SK-N-SH treated with all-trans-retinoic acid at 6 μM for 48 hours (cell line): Measurements from ENCODE around the gene ZNF492.

Source experiments
- ATAC-seq: fragments of 200-7000 bp; cut with Tn5 transposase; 3 replicates; pipeline ENCODE4 v1.9.1; 2020; ENCODE audit warnings: mild to moderate bottlenecking, moderate library complexity
- ARNTL ChIP-seq: fragments of 450-650 bp; formaldehyde crosslinking; IDR thresholded peaks from 2 replicates; pipeline ENCODE4 v1.5.0; 2020; ENCODE audit warnings: low read depth, mild to moderate bottlenecking, moderate library complexity, borderline replicate concordance
- BACH2 ChIP-seq: fragments of 250-450 bp; sonication (Bioruptor Pico); IDR thresholded peaks from 2 replicates; pipeline ENCODE4 v1.9.0; 2021; ENCODE audit warnings: mild to moderate bottlenecking, borderline replicate concordance
- CREB5 ChIP-seq: fragments of 250-450 bp; sonication (Bioruptor Pico); IDR thresholded peaks from 2 replicates; pipeline ENCODE4 v1.5.1; 2020; ENCODE audit warnings: low read depth, mild to moderate bottlenecking, moderate library complexity
- CSDC2 ChIP-seq: fragments of 250-450 bp; sonication (Bioruptor Pico); IDR thresholded peaks from 2 replicates; pipeline ENCODE4 v1.5.0; 2020; ENCODE audit warnings: mild to moderate bottlenecking, moderate library complexity
- ESRRG ChIP-seq: fragments of 250-450 bp; sonication (Bioruptor Pico); IDR thresholded peaks from 2 replicates; pipeline ENCODE4 v1.6.1; 2021; ENCODE audit warnings: mild to moderate bottlenecking
- ISL1 ChIP-seq: fragments of 250-450 bp; sonication (Bioruptor Pico); IDR thresholded peaks from 2 replicates; pipeline ENCODE4 v2.1.2; 2022; ENCODE audit warnings: mild to moderate bottlenecking, moderate library complexity
- OSR1 ChIP-seq: fragments of 250-450 bp; sonication (Bioruptor Pico); IDR thresholded peaks from 2 replicates; pipeline ENCODE4 v1.8.0; 2022; ENCODE audit warnings: moderate library complexity, mild to moderate bottlenecking, inconsistent platforms
- PATZ1 ChIP-seq: fragments of 250-450 bp; sonication (Bioruptor Pico); IDR thresholded peaks from 2 replicates; pipeline ENCODE4 v1.8.0; 2020; ENCODE audit warnings: mild to moderate bottlenecking, moderate library complexity, borderline replicate concordance
- PPARA ChIP-seq: fragments of 250-450 bp; sonication (Bioruptor Pico); IDR thresholded peaks from 2 replicates; pipeline ENCODE4 v1.5.0; 2020; ENCODE audit warnings: mild to moderate bottlenecking, borderline replicate concordance
- RARB ChIP-seq: fragments of 250-450 bp; sonication (Bioruptor Pico); IDR thresholded peaks from 2 replicates; pipeline ENCODE4 v1.8.0; 2021; ENCODE audit warnings: mild to moderate bottlenecking, moderate library complexity
- SNAI2 ChIP-seq: fragments of 250-450 bp; sonication (Bioruptor Pico); IDR thresholded peaks from 2 replicates; pipeline ENCODE4 v1.5.0; 2020; ENCODE audit warnings: mild to moderate bottlenecking, moderate library complexity
- TCF4 ChIP-seq: fragments of 250-450 bp; sonication (Bioruptor Pico); IDR thresholded peaks from 2 replicates; pipeline ENCODE4 v1.8.0; 2021; ENCODE audit warnings: mild to moderate bottlenecking, moderate library complexity, borderline replicate concordance
- TOX ChIP-seq: fragments of 250-450 bp; sonication (Bioruptor Pico); IDR thresholded peaks from 2 replicates; pipeline ENCODE4 v1.8.0; 2021; ENCODE audit warnings: mild to moderate bottlenecking, moderate library complexity, borderline replicate concordance
- ZFP3 ChIP-seq: fragments of 250-450 bp; sonication (Bioruptor Pico); IDR thresholded peaks from 2 replicates; pipeline ENCODE4 v1.5.0; 2020; ENCODE audit warnings: mild to moderate bottlenecking, moderate library complexity
- ZFP30 ChIP-seq: fragments of 450-650 bp; formaldehyde crosslinking; IDR thresholded peaks from 2 replicates; pipeline ENCODE4 v1.5.0; 2022; ENCODE audit warnings: mild to moderate bottlenecking, moderate library complexity
- ZNF70 ChIP-seq: fragments of 450-650 bp; formaldehyde crosslinking; IDR thresholded peaks from 2 replicates; pipeline ENCODE4 v1.5.0; 2020; ENCODE audit warnings: mild to moderate bottlenecking, moderate library complexity
- TF ChIP-seq, protein P1 (sequence below): fragments of 250-450 bp; sonication (Bioruptor Pico); IDR thresholded peaks from 2 replicates; pipeline ENCODE4 v1.5.0; 2020; ENCODE audit warnings: mild to moderate bottlenecking, moderate library complexity
- TF ChIP-seq, protein P2 (sequence below): fragments of 250-450 bp; sonication (Bioruptor Pico); IDR thresholded peaks from 2 replicates; pipeline ENCODE4 v1.5.1; 2021; ENCODE audit warnings: mild to moderate bottlenecking, moderate library complexity
- TF ChIP-seq, protein P3 (sequence below): fragments of 250-450 bp; sonication (Bioruptor Pico); IDR thresholded peaks from 2 replicates; pipeline ENCODE4 v1.8.0; 2021; ENCODE audit warnings: low read depth, mild to moderate bottlenecking, moderate library complexity, borderline replicate concordance

The ZNF492 gene

GRCh38 chr19:22617614-22618320, 16.4 kb upstream of the ZNF492 start (continued):
- TF ChIP-seq, protein P1, sequence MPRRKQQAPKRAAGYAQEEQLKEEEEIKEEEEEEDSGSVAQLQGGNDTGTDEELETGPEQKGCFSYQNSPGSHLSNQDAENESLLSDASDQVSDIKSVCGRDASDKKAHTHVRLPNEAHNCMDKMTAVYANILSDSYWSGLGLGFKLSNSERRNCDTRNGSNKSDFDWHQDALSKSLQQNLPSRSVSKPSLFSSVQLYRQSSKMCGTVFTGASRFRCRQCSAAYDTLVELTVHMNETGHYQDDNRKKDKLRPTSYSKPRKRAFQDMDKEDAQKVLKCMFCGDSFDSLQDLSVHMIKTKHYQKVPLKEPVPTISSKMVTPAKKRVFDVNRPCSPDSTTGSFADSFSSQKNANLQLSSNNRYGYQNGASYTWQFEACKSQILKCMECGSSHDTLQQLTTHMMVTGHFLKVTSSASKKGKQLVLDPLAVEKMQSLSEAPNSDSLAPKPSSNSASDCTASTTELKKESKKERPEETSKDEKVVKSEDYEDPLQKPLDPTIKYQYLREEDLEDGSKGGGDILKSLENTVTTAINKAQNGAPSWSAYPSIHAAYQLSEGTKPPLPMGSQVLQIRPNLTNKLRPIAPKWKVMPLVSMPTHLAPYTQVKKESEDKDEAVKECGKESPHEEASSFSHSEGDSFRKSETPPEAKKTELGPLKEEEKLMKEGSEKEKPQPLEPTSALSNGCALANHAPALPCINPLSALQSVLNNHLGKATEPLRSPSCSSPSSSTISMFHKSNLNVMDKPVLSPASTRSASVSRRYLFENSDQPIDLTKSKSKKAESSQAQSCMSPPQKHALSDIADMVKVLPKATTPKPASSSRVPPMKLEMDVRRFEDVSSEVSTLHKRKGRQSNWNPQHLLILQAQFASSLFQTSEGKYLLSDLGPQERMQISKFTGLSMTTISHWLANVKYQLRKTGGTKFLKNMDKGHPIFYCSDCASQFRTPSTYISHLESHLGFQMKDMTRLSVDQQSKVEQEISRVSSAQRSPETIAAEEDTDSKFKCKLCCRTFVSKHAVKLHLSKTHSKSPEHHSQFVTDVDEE (CRISPR knock-in tag): no peak
- no peak for TF ChIP-seq ZFP30 (CRISPR knock-in tag)
- TF ChIP-seq, protein P2, sequence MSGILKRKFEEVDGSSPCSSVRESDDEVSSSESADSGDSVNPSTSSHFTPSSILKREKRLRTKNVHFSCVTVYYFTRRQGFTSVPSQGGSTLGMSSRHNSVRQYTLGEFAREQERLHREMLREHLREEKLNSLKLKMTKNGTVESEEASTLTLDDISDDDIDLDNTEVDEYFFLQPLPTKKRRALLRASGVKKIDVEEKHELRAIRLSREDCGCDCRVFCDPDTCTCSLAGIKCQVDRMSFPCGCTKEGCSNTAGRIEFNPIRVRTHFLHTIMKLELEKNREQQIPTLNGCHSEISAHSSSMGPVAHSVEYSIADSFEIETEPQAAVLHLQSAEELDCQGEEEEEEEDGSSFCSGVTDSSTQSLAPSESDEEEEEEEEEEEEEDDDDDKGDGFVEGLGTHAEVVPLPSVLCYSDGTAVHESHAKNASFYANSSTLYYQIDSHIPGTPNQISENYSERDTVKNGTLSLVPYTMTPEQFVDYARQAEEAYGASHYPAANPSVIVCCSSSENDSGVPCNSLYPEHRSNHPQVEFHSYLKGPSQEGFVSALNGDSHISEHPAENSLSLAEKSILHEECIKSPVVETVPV (CRISPR knock-in tag): no peak

- no peak for TF ChIP-seq ESRRG
- TF ChIP-seq SNAI2: no peak
- no peak for TF ChIP-seq BACH2 (CRISPR knock-in tag)
- no peak for TF ChIP-seq TCF4 (CRISPR knock-in tag)
- TF ChIP-seq, all 23 proteins: peak for 0
- no peak for ATAC-seq
Observed at GRCh38 chr19:22619371-22619770, 14.8 kb upstream of the ZNF492 start.

DNA sequence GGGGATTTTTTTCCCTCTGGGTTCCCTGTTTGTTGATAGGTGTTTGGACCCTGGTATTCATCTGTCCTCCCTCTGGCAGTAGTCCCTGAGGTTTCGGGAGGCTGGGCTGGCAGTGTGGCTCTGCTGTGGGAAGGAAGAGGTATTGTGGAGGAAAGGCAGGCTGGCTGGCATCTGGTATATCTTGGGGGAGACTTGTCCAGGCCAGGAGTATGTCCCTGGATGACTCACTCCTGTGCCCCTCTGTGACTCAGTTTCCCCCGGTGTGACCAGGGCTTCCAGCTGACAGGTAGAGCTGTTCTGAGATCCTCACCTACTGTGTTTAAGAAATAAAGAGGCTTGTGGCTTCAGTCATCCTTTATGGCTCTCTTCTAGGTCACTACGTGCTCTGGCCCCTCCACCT, 14.2 kb upstream of the ZNF492 start:
- ATAC-seq: no peak
- TF ChIP-seq CREB5 (CRISPR knock-in tag): no peak
- TF ChIP-seq PPARA (CRISPR knock-in tag): no peak
- no peak for TF ChIP-seq ZFP30 (CRISPR knock-in tag)
- no peak for TF ChIP-seq ZNF70 (CRISPR knock-in tag)
- no peak for TF ChIP-seq PATZ1 (CRISPR knock-in tag)
- TF ChIP-seq CSDC2 (CRISPR knock-in tag): no peak
- TF ChIP-seq OSR1 (CRISPR knock-in tag): no peak
- no peak for TF ChIP-seq ESRRG
- TF ChIP-seq ISL1 (CRISPR knock-in tag): no peak
- TF ChIP-seq, protein P1 (CRISPR knock-in tag): no peak
- no peak for TF ChIP-seq BACH2 (CRISPR knock-in tag)
- TF ChIP-seq TOX (CRISPR knock-in tag): no peak

DNA sequence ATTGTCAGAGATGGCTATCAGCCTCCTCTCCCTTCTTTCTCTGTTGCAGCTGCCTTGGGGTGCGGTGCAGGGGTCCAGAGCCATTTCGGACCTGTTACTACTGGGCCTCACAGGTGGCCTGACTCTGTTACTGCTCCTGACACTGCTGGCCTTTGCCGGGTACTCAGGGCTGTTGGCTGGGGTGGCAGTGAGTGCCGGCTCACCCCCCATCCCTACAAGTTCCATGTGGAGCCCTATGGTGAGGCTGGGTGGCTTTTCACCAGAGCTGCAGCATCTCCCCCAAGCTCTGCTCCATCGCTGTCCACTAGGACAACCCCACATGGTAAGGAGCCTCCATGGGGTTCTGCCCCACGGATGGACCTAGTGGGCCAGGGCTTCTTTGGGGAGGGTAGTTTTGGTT, 13.7 kb upstream of the ZNF492 start:
- ATAC-seq: no peak
- TF ChIP-seq ZFP30 (CRISPR knock-in tag): no peak
- no peak for TF ChIP-seq SNAI2
- no peak for TF ChIP-seq BACH2 (CRISPR knock-in tag)
- TF ChIP-seq TCF4 (CRISPR knock-in tag): no peak
- no peak for TF ChIP-seq ARNTL
- no peak for TF ChIP-seq RARB (CRISPR knock-in tag)
- TF ChIP-seq ZFP3 (CRISPR knock-in tag): no peak
- TF ChIP-seq, protein P3, sequence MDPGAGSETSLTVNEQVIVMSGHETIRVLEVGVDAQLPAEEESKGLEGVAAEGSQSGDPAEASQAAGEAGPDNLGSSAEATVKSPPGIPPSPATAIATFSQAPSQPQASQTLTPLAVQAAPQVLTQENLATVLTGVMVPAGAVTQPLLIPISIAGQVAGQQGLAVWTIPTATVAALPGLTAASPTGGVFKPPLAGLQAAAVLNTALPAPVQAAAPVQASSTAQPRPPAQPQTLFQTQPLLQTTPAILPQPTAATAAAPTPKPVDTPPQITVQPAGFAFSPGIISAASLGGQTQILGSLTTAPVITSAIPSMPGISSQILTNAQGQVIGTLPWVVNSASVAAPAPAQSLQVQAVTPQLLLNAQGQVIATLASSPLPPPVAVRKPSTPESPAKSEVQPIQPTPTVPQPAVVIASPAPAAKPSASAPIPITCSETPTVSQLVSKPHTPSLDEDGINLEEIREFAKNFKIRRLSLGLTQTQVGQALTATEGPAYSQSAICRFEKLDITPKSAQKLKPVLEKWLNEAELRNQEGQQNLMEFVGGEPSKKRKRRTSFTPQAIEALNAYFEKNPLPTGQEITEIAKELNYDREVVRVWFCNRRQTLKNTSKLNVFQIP (CRISPR knock-in tag): no peak
- no peak for TF ChIP-seq OSR1 (CRISPR knock-in tag)
- TF ChIP-seq CREB5 (CRISPR knock-in tag): no peak
- TF ChIP-seq PATZ1 (CRISPR knock-in tag): no peak
